Prostate gland (tissue), 2 donors: ENCODE measurements around the gene P3H2. TPM values are rescaled to one million over a fixed set of nuclear protein-coding genes. Genes with fewer than 3 reads are reported as not detected.

Source experiments
- DNase-seq: peaks from one replicate; pipeline ENCODE4 v3.0.0-alpha.2; 2019; ENCODE audit warnings: low spot score
- H3K27ac ChIP-seq, 2 donors: fragments of 200-600 bp; sonication (generic); 2 replicates each; pipeline ENCODE4 v1.5.1; 2017 to 2019
- H3K27me3 ChIP-seq: fragments of 200-600 bp; sonication (generic); replicated peaks from 2 replicates; pipeline ENCODE4 v1.5.1; 2019; ENCODE audit not compliant: insufficient read depth
- H3K36me3 ChIP-seq, 2 donors: fragments of 200-600 bp; sonication (generic); 1 replicate in 1 of 2; 2 replicates in 1 of 2; pipeline versions ENCODE4 v1.5.1 to v1.8.1; 2017 to 2019
- H3K4me1 ChIP-seq: fragments of 200-600 bp; sonication (generic); replicated peaks from 2 replicates; pipeline ENCODE4 v1.5.1; 2019
- H3K4me3 ChIP-seq, 2 donors: fragments of 200-600 bp; sonication (generic); 2 replicates each; pipeline ENCODE4 v1.5.1; 2017 to 2019
- H3K9me3 ChIP-seq: fragments of 200-600 bp; sonication (generic); 2 replicates; pipeline ENCODE4 v1.5.1; 2017
- CTCF ChIP-seq, 4 experiments: fragments of 200-600 bp in 2 of 4; fragments of 450-650 bp in 2 of 4; sonication (generic) in 2 of 4; IDR thresholded peaks; 1 replicate in 3 of 4; 2 replicates in 1 of 4; pipeline ENCODE4 v1.5.1; 2016 to 2019; ENCODE audit warnings: antibody characterized with exemption in 4 of 4, mild to moderate bottlenecking in 2 of 4, moderate library complexity in 2 of 4
- POLR2A ChIP-seq: fragments of 450-650 bp; IDR thresholded peaks from one replicate; pipeline ENCODE4 v1.6.1; 2016; ENCODE audit warnings: antibody characterized with exemption, mild to moderate bottlenecking
- POLR2AphosphoS5 ChIP-seq: sonication (generic); formaldehyde crosslinking; IDR thresholded peaks from one replicate; pipeline ENCODE4 v1.6.1; 2017; ENCODE audit warnings: antibody characterized with exemption
- WGBS: methylation state at CpG from one replicate; pipeline ENCODE4 v1.1.5; 2018; 5-methylcytosine and 5-hydroxymethylcytosine counted together
- intact Hi-C: fragments of 100-400 bp; cut with DNase I; formaldehyde crosslinking; loops from one replicate; pipeline ENCODE4 v1.14.2; 2022
- total RNA-seq, 2 donors: library from RNA; depleted of rRNA; stranded (reverse); fragments of >200 nt; gene quantifications; one replicate each; pipeline ENCODE4 v1.1.0, GENCODE V29; 2016

Gene P3H2
- total RNA-seq, 2 donors from 2014 or later, result 20.6 to 82.8 TPM

- no peak for DNase-seq
- TF ChIP-seq CTCF (IDR thresholded peaks at IDR 0.05) (no peak), POLR2A (no peak), POLR2AphosphoS5 (no peak)
- H3K36me3 ChIP-seq, result no peaks in the 10 kb centered on the region
- peak overlapping the region; percentile 82 to 89 for H3K4me3 ChIP-seq
- no peaks in the 10 kb centered on the region for H3K27me3 ChIP-seq
- H3K27ac ChIP-seq, result peak overlapping the region; percentile 82 to 84
- 29% methylated on average over 9 of the region's 9 CpGs for WGBS
- H3K4me1 ChIP-seq, result peaks cover 9% of the 10 kb centered on the region
- intact Hi-C loops, result loop anchor here (5.0 kb wide), 2 partner anchors 102 to 147 kb away; no protein-coding TSS in a partner anchor
- no peaks in the 10 kb centered on the region for H3K9me3 ChIP-seq
These were observed 1.0 kb downstream of the P3H2 start for GRCh38 chr3:190119461-190120268.

- no peaks in the 10 kb centered on the region for H3K27me3 ChIP-seq
- H3K27ac ChIP-seq, result no peak overlapping the region
- H3K4me1 ChIP-seq, result peaks cover 7% of the 10 kb centered on the region
- no peaks in the 10 kb centered on the region for H3K9me3 ChIP-seq
- H3K36me3 ChIP-seq, result no peaks in the 10 kb centered on the region
- WGBS, result 85% methylated on average over 3 of the region's 3 CpGs
- no peak for DNase-seq
- intact Hi-C loops, result no loop called here
- TF ChIP-seq POLR2A, result no peak
- H3K4me3 ChIP-seq, result peak overlapping the region in 1 of 2 donors; percentile 21
These were observed 2.3 kb downstream of the P3H2 start for GRCh38 chr3:190118438-190118837.

- Histone ChIP-seq H3K36me3 (no peaks in the 10 kb centered on the region), H3K9me3 (no peaks in the 10 kb centered on the region), H3K27ac (no peak overlapping the region), H3K4me3 (peak overlapping the region in 1 of 2 donors; percentile 21), H3K27me3 (no peaks in the 10 kb centered on the region), H3K4me1 (peaks cover 7% of the 10 kb centered on the region)
- TF ChIP-seq POLR2A, result no peak
- TF ChIP-seq CTCF (IDR thresholded peaks at IDR 0.05), result no peak
- TF ChIP-seq POLR2AphosphoS5, result no peak
- DNase-seq, result no peak
- intact Hi-C loops, result no loop called here
- 84% methylated on average over 2 of the region's 2 CpGs for WGBS
These were observed 2.7 kb downstream of the P3H2 start for GRCh38 chr3:190117981-190118380.

- TF ChIP-seq POLR2AphosphoS5 (no peak), POLR2A (no peak), CTCF (IDR thresholded peaks at IDR 0.05) (no peak)
- no peaks in the 10 kb centered on the region for H3K9me3 ChIP-seq
- WGBS, result 27% methylated on average over 3 of the region's 3 CpGs
These were observed 4.1 kb downstream of the P3H2 start for GRCh38 chr3:190116551-190117067.

GRCh38 chr3:190110826-190111225 lies 9.9 kb downstream of the P3H2 start:
- WGBS, result 4% methylated on average over 1 of the region's 1 CpG
- no peak overlapping the region for H3K27ac ChIP-seq
- no peaks in the 10 kb centered on the region for H3K9me3 ChIP-seq
- intact Hi-C loops, result no loop called here
- DNase-seq, result no peak
- no peaks in the 10 kb centered on the region for H3K36me3 ChIP-seq
- H3K4me1 ChIP-seq, result no peaks in the 10 kb centered on the region
- no peaks in the 10 kb centered on the region for H3K27me3 ChIP-seq
- no peak overlapping the region for H3K4me3 ChIP-seq
- TF ChIP-seq CTCF (IDR thresholded peaks at IDR 0.05), result no peak
- no peak for TF ChIP-seq POLR2A
- no peak for TF ChIP-seq POLR2AphosphoS5

More at GRCh38 chr3:190116551-190117067, 4.1 kb downstream of the P3H2 start:
- H3K36me3 ChIP-seq, result no peaks in the 10 kb centered on the region
- no peaks in the 10 kb centered on the region for H3K27me3 ChIP-seq
- peak; percentile 42 for DNase-seq
- intact Hi-C loops, result no loop called here
- no peak overlapping the region for H3K4me3 ChIP-seq
- peaks cover 6% of the 10 kb centered on the region for H3K4me1 ChIP-seq
- H3K27ac ChIP-seq, result no peak overlapping the region
